NCI-H748 (cell line): ENCODE data around the gene PAK6.

Source experiments
- DNase-seq: peaks from one replicate; lab custom pipeline; 2025; ENCODE audit not compliant: unreplicated experiment; lab: John Stamatoyannopoulos, UW

PAK6 gene

GRCh38 chr15:40275523-40275922 is 36.7 kb downstream of the PAK6 start:
- no peak for DNase-seq

- no peak for DNase-seq
Measured at GRCh38 chr15:40275954-40276353, 37.1 kb downstream of the PAK6 start.

- no peak for DNase-seq
Measured at GRCh38 chr15:40276927-40277326, 38.1 kb downstream of the PAK6 start.

- DNase-seq: no peak
Measured at GRCh38 chr15:40277471-40277870, 38.6 kb downstream of the PAK6 start.

DNA sequence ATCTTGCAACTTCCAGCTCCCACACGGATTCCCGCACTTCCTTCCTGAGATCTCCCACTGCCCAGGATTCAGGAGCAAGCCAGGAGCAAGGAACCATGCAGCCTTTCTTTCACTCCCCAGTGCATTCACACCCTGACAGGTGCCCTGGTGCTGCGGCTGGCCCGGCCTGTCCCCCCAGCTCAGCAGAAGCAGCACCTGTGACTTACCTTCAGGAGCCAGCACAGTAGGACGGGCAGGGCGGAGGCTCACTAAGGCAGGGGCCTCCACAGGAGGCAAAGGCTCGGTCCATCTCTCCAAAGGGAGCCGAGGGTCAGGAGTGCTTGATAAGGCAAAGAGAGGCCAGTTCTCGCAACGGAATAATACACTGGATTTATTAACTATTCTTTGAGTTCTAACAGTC is 39.2 kb downstream of the PAK6 start:
- DNase-seq: no peak

- DNase-seq: peak; percentile 50
Measured at GRCh38 chr15:40279437-40280141, 40.7 kb downstream of the PAK6 start.

GRCh38 chr15:40280260-40281056 is 41.6 kb downstream of the PAK6 start:
- DNase-seq: peak; percentile 13

DNA sequence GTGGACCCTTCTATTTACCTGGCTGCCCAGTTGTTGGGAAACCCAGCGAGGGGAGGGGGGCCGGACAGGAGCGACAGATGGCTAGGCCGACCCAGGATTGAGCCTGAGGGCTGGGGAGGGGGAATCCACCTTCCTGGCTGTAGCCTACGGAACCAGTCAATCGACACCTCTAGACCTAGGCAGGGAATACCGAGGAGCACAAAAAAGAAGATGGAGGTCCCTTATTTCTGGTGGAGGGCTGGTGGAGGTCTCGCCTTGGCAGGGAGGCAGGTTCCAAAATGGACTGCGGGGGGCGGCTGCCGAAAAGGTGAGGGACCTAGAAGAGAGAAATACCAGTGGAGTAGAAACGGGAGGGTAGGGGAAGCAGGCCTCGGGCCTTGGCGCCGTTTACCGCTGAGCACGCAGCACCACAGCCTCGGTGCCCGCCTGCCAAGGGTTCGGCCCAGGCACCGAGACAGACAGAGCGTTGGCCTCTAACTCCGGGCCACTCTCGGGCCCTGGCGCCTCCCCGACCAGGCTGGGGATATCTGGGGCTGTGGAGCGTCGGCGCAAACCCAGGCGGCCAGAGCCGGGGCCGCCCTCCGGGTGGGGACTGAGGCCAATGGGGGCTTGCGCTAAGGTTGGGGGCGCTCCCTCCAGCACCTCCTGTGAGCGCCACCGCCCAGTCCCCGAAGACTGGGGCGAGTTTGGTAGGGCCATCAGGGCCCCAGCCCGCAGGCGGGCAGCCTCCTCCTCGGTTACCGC is 42.4 kb downstream of the PAK6 start:
- no peak for DNase-seq

DNA sequence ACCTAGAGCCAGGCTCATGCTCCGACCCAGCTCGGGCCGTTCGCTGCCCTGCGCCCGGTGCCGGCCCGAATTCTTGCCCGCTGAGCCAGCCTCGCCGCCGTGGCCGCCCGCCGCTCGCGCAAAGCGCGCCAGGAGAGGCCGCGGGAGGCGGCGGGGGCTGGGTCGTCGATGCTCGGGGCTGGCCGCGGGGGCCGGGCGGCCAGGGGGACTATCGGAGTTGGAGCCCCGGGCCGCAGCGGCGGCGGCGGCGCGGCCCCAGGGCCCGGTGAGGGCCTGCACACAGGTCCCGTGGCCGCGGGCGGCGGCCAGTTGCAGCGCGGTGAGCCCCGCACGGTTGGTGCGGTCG is 42.9 kb downstream of the PAK6 start:
- DNase-seq: no peak

DNA sequence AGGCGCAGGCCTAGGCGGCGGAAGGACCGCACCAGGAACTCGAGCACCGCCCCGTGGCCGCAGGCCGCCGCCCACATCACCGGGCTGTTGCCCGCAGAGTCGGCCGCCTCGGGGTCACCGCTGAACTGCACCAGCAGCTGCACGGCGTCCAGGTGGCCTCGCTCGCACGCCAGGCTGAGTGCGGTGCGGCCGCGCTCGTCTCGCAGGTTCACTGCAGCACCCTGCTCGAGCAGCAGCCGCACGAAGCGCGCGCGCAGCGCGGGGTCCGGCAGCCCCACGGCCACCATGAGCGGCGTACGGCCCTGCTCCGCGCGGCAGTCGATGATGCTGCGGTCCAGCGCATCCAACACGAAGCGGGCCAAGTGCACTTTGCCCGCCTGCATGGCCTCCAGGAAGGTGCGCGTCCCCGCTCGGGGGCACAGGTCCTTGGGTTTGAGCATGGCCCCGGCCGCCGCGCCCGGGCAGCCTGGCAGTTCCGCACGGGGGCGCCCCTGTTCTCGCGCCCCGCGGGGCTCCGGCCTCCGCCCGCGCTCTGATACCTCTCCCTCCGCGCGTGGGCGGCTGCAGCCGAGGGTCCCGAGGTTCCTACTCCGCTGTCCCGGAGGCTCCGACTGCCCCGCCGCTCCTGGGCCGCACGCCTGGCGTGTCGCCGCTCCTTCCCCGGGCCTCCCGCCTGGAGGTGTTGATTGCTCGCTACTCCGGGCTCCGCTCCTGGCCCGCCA is 43.4 kb downstream of the PAK6 start:
- DNase-seq: peak; percentile 56

- DNase-seq: peak; percentile 32
Measured at GRCh38 chr15:40282869-40283614, 44.2 kb downstream of the PAK6 start, which contains the start of gene ANKRD63. Gene ANKRD63, minus strand, starts transcription at chr15:40283064. Its CDS starts 478 bp downstream, at chr15:40282586.

DNA sequence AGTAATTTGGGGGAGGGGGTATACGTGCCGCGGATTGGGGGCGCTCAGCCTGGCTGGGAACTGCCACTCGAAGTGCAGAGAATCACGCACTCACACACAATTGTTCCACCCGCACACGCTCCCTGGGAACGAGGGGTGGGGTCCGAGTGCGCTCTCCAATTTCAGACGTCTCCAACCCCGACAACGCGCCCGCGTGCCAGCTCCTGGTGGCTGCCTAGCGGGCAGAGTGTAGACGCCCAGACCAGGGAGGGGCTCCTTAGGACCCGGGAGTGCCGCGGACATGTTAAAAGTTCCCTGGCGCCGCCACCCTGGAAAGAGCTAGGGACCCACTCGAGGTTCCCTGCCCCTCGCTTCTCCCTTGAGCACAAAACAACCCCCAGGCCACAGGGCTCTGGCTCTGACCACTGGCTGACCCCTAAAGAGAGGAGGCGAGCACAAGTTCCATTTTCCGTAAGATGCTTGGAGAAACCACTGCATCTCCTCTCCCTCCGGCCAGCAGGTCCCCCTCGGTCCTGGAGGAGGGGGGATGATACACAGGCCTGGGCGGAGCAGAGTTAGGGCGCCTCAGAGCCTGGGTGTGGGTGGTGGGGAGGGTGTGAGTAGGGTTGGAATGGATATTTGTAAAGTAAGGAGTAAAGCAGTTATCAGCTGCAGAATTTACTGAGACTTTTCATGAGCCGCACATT is 44.9 kb downstream of the PAK6 start:
- DNase-seq: peak; percentile 24

GRCh38 chr15:40285151-40285550 is 46.3 kb downstream of the PAK6 start:
- DNase-seq: no peak

- DNase-seq: no peak
Measured at GRCh38 chr15:40285554-40286011, 46.7 kb downstream of the PAK6 start.

DNA sequence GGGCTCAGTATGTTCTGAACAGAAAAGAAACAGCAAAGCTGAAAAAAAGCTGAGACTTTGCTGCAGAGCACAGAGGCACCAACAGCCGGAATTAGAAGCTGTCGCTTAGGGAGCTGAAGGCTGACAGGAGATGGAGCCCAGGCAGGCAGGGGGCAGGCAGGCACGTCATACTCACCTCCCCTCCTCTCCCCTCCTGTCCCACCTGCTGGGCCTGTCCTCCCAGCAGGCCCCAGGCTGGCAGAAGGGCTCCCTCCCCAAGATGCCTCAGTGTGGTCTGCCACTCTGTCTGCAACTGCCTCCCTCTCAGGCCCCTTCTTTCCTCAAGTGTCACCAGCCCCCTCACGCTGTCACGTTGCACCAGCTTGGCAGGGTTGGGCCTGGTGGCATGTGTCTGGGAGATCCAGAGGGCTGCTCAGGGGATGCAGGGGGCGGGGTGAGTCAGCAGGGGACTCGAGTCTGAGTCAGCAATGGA is 47.2 kb downstream of the PAK6 start:
- no peak for DNase-seq

DNA sequence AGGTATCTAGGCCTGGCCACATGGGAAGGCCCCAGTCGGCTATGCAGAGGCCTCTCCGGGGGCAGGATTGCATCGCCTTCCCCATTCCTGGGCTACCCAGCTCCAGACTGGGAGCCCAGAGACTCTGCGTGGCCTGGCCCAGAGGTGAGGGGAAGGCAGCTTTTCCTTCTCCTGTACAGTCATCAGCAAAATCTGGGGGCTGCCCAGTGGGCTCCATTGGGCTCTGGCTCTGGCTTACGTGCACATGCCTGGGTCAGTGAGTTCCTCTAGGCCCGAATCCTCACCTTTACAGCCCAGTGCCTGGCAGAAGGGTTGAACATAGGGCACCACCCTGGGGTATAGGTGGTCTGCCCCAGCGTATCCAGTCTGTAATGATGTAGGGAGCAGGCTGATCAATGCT is 47.9 kb downstream of the PAK6 start:
- no peak for DNase-seq

DNA sequence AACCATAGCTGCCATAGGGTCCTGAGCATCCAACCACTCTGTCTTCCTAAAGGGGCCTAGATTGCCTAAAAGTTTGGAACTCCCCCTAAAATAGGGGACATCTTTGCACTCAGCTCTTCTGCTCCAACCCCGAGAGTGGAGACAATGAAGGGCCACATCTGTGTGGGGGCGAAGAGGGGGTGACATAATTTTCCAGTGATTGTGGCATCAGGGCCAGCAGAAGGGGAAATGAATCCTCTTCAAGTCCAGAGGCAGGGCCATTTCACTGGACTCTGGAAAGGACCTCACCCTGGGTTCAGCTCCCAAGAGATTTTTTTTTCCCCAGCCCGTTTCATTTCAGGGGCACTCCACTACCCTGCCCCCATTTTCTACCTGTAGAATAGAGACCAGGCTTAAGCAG is 48.6 kb downstream of the PAK6 start:
- DNase-seq: no peak

DNA sequence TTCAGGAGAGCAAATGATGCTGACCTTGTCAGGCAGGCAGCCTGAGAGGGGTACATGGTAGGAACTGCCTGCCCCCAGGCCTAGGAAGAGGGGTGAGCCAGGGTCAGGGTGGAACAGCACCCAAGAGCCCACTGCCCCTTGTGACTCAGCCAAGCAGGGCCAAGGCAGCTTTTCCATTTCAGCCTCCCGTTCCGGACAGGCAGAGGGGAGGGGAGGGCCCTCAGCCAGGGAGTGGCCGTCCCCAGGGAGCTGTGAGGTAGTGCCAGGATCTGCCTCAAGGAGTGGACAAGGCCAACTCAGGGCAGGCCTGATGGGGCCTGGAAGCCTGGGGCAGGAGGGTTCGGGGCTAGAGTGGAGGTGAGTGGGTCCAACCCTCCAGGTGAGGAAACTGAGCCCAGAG is 49.1 kb downstream of the PAK6 start:
- no peak for DNase-seq

- DNase-seq: no peak
Measured at GRCh38 chr15:40289140-40289775, 50.4 kb downstream of the PAK6 start.
